Hematopoietic multipotent progenitor cell treated with erythropoietin and hydrocortisone succinate and interleukin-3 and kit ligand, for 8 days (in vitro differentiated cells): Measurements from ENCODE around the gene BAIAP2.

ENCODE experiments used
- DNase-seq: peaks from one replicate; pipeline ENCODE4 v3.0.0-alpha.2; 2015

The BAIAP2 gene

GRCh38 chr17:81034779-81035520, at the start of gene BAIAP2:
TSS of gene BAIAP2 (plus strand) at chr17:81035151. CDS start at chr17:81035255, 104 bp downstream.
- DNase-seq, result peak; percentile 85

GRCh38 chr17:80986046-80986445, 48.9 kb upstream of the BAIAP2 start:
- DNase-seq, result no peak

GRCh38 chr17:80986816-80987475, 48.0 kb upstream of the BAIAP2 start:
- DNase-seq, result no peak

- no peak for DNase-seq
Measured at GRCh38 chr17:80987941-80988461, 47.0 kb upstream of the BAIAP2 start.

GRCh38 chr17:80989586-80989913, 45.4 kb upstream of the BAIAP2 start:
- DNase-seq, result no peak

GRCh38 chr17:80990921-80991644, 43.9 kb upstream of the BAIAP2 start:
- DNase-seq, result no peak

- DNase-seq, result peak; percentile 77
Measured at GRCh38 chr17:80991645-80992076, 43.3 kb upstream of the BAIAP2 start, which contains the start of gene CHMP6. TSS of gene CHMP6 (plus strand) at chr17:80991841. CDS start at chr17:80991919, 78 bp downstream.

- no peak for DNase-seq
Measured at GRCh38 chr17:80992077-80992947, 42.6 kb upstream of the BAIAP2 start.

- no peak for DNase-seq
Measured at GRCh38 chr17:80992948-80993624, 41.9 kb upstream of the BAIAP2 start.

- no peak for DNase-seq
Measured at GRCh38 chr17:80995131-80995530, 39.8 kb upstream of the BAIAP2 start.

- DNase-seq, result no peak
Measured at GRCh38 chr17:80996422-80997305, 38.3 kb upstream of the BAIAP2 start.

- no peak for DNase-seq
Measured at GRCh38 chr17:80997424-80998117, 37.4 kb upstream of the BAIAP2 start.

GRCh38 chr17:80998118-80998747, 36.7 kb upstream of the BAIAP2 start:
- no peak for DNase-seq

- no peak for DNase-seq
Measured at GRCh38 chr17:80998748-80999535, 36.0 kb upstream of the BAIAP2 start.

GRCh38 chr17:80999536-81000333, 35.2 kb upstream of the BAIAP2 start:
- no peak for DNase-seq

GRCh38 chr17:81000334-81000630, 34.7 kb upstream of the BAIAP2 start:
- no peak for DNase-seq

- DNase-seq, result no peak
Measured at GRCh38 chr17:81000631-81001357, 34.2 kb upstream of the BAIAP2 start.

GRCh38 chr17:81002013-81002384, 33.0 kb upstream of the BAIAP2 start:
- DNase-seq, result no peak
